IMR-90 (cell line): ENCODE measurements around the gene NAV2. TPM values are rescaled to one million over a fixed set of nuclear protein-coding genes. Genes with fewer than 3 reads are reported as not detected.

Experiments
- ATAC-seq: fragments of 200-7000 bp; cut with Tn5 transposase; 2 replicates; pipeline ENCODE4 v1.9.1; 2020; ENCODE audit warnings: low read depth, mild to moderate bottlenecking, moderate library complexity
- BruUV-seq: library from RNA; stranded (reverse); fragments of 400-500 nt; replicated peaks from 2 replicates; lab custom pipeline; 2021; lab: Mats Ljungman, UMichigan
- CTCF ChIA-PET: fragments of 300-600 bp; formaldehyde crosslinking; extraction: SDS; loops from one replicate; lab custom pipeline; 2021; ENCODE audit warnings: antibody characterized with exemption; lab: Yijun Ruan, JAX
- POLR2A ChIA-PET: fragments of 300-600 bp; sonication (Branson Sonifier 250); formaldehyde crosslinking; loops from one replicate; lab custom pipeline; 2022; ENCODE audit warnings: antibody characterized with exemption; ENCODE audit not compliant: unreplicated experiment; lab: Charles Lee
- DNase-seq: peaks from one replicate; pipeline ENCODE4 v3.0.0; 2013
- H2AFZ ChIP-seq: replicated peaks from 2 replicates; pipeline ENCODE3; 2013; ENCODE audit warnings: low read length, mild to moderate bottlenecking; ENCODE audit not compliant: poor library complexity
- H2AK5ac ChIP-seq: 2 replicates; pipeline ENCODE4 v1.6.1; 2013; ENCODE audit warnings: low read depth, low read length, inconsistent platforms
- H2AK9ac ChIP-seq: replicated peaks from 2 replicates; pipeline ENCODE3; 2013; ENCODE audit warnings: mild to moderate bottlenecking, low read depth, low read length, moderate library complexity; ENCODE audit not compliant: poor library complexity
- H2BK120ac ChIP-seq: 2 replicates; pipeline ENCODE4 v1.6.1; 2013; ENCODE audit warnings: low read depth, low read length, inconsistent platforms
- H2BK15ac ChIP-seq: 3 replicates; pipeline ENCODE4 v1.6.1; 2013; ENCODE audit warnings: low read depth, low read length, inconsistent platforms
- H2BK20ac ChIP-seq: 2 replicates; pipeline ENCODE4 v1.6.1; 2013; ENCODE audit warnings: low read depth, mild to moderate bottlenecking, inconsistent platforms, low read length, moderate library complexity
- H2BK5ac ChIP-seq: 2 replicates; pipeline ENCODE4 v1.6.1; 2013; ENCODE audit warnings: mild to moderate bottlenecking, low read depth, low read length, inconsistent platforms; ENCODE audit not compliant: poor library complexity, severe bottlenecking
- H3K14ac ChIP-seq: replicated peaks from 2 replicates; pipeline ENCODE4 v1.6.1; 2013; ENCODE audit warnings: low read depth, low read length, inconsistent platforms
- H3K18ac ChIP-seq: 2 replicates; pipeline ENCODE4 v1.6.1; 2013; ENCODE audit warnings: low read depth, low read length, control low read depth
- H3K23ac ChIP-seq: 2 replicates; pipeline ENCODE4 v1.6.1; 2013; ENCODE audit warnings: low read depth, low read length, inconsistent platforms
- H3K27ac ChIP-seq: 2 replicates; pipeline ENCODE4 v1.5.1; 2013; ENCODE audit warnings: mild to moderate bottlenecking, control low read depth, low read length; ENCODE audit not compliant: insufficient read depth
- H3K27me3 ChIP-seq: 2 replicates; pipeline ENCODE4 v1.6.1; 2013; ENCODE audit warnings: low read length; ENCODE audit not compliant: control insufficient read depth, insufficient read depth
- H3K36me3 ChIP-seq: 2 replicates; pipeline ENCODE4 v1.6.1; 2013; ENCODE audit warnings: low read length, mixed read lengths; ENCODE audit not compliant: control insufficient read depth, insufficient read depth
- H3K4ac ChIP-seq: 2 replicates; pipeline ENCODE4 v1.6.1; 2013; ENCODE audit warnings: low read depth, low read length, inconsistent platforms
- H3K4me1 ChIP-seq: 2 replicates; pipeline ENCODE4 v1.6.1; 2013; ENCODE audit warnings: low read length, mixed read lengths; ENCODE audit not compliant: control insufficient read depth, insufficient read depth
- H3K4me2 ChIP-seq: 2 replicates; pipeline ENCODE4 v1.6.1; 2013; ENCODE audit warnings: low read depth, mild to moderate bottlenecking, control low read depth, low read length, moderate library complexity
- H3K4me3 ChIP-seq: 2 replicates; pipeline ENCODE4 v1.5.1; 2013; ENCODE audit warnings: low read depth, mild to moderate bottlenecking, control low read depth, low read length, moderate library complexity; ENCODE audit not compliant: insufficient read depth
- H3K56ac ChIP-seq: 2 replicates; pipeline ENCODE4 v1.6.1; 2013; ENCODE audit warnings: low read length, inconsistent platforms; ENCODE audit not compliant: insufficient read depth; ENCODE audit errors: extremely low read depth
- H3K79me1 ChIP-seq, 2 experiments: 2 replicates each; pipeline ENCODE4 v1.6.1; 2013; ENCODE audit warnings: low read length in 2 of 2, inconsistent platforms in 1 of 2, low read depth in 1 of 2
- H3K9ac ChIP-seq: 2 replicates; pipeline ENCODE4 v1.6.1; 2013; ENCODE audit warnings: low read depth, low read length, control low read depth
- H3K9me1 ChIP-seq: 2 replicates; pipeline ENCODE4 v1.6.1; 2013; ENCODE audit warnings: low read length, inconsistent platforms; ENCODE audit not compliant: insufficient read depth
- H3K9me3 ChIP-seq: 2 replicates; pipeline ENCODE4 v1.6.1; 2013; ENCODE audit warnings: low read length; ENCODE audit not compliant: control insufficient read depth, insufficient read depth
- H4K20me1 ChIP-seq: 2 replicates; pipeline ENCODE4 v1.6.1; 2013; ENCODE audit warnings: low read length, inconsistent platforms; ENCODE audit not compliant: insufficient read depth
- H4K5ac ChIP-seq: 2 replicates; pipeline ENCODE4 v1.6.1; 2013; ENCODE audit warnings: mild to moderate bottlenecking, low read depth, low read length, control low read depth
- H4K8ac ChIP-seq, 2 experiments: 2 replicates each; pipeline ENCODE4 v1.6.1; 2013; ENCODE audit warnings: low read depth in 2 of 2, low read length in 2 of 2, control low read depth in 1 of 2, inconsistent platforms in 1 of 2
- H4K91ac ChIP-seq: 2 replicates; pipeline ENCODE4 v1.6.1; 2013; ENCODE audit warnings: low read depth, low read length, inconsistent platforms; ENCODE audit not compliant: insufficient read depth
- BHLHE40 ChIP-seq: fragments of 150-350 bp; IDR thresholded peaks from 2 replicates; pipeline ENCODE4 v1.6.1; 2016; ENCODE audit warnings: mild to moderate bottlenecking, low read depth, low read length
- MAFK ChIP-seq: IDR thresholded peaks from 2 replicates; pipeline ENCODE4 v1.6.1; 2012; ENCODE audit warnings: low read depth, low read length, improper control_type of control experiment
- MAZ ChIP-seq: IDR thresholded peaks from 2 replicates; pipeline ENCODE4 v1.6.1; 2012; ENCODE audit warnings: low read depth, mild to moderate bottlenecking, low read length, improper control_type of control experiment, moderate library complexity, borderline replicate concordance
- MXI1 ChIP-seq: IDR thresholded peaks from 2 replicates; pipeline ENCODE4 v1.6.1; 2012; ENCODE audit warnings: low read depth, mild to moderate bottlenecking, low read length, moderate library complexity, borderline replicate concordance
- WGBS, 2 experiments: methylation state at CpG; one replicate each; pipeline versions ENCODE4 v1.1.5 to v1.1.7; 2013; ENCODE audit warnings: missing lambda C conversion rate in 2 of 2; ENCODE audit not compliant: insufficient read length in 1 of 2; ENCODE audit errors: extremely low coverage in 2 of 2; 5-methylcytosine and 5-hydroxymethylcytosine counted together
- dilution Hi-C: fragments of 300-500 bp; cut with HindIII; formaldehyde crosslinking; loops from one replicate; pipeline ENCODE4 v1.14.3; 2018; ENCODE audit warnings: low sequenced_read_pairs; ENCODE audit not compliant: unreplicated experiment
- in situ Hi-C: fragments of 300-500 bp; cut with MboI; formaldehyde crosslinking; loops from 3 replicates; pipeline ENCODE4 v1.14.3; 2019; ENCODE audit warnings: low sequenced_read_pairs, inconsistent platforms, mixed read lengths
- intact Hi-C: fragments of 100-400 bp; cut with micrococcal nuclease; formaldehyde crosslinking; loops from 2 replicates; pipeline ENCODE4 v1.10.0; 2022
- polyA plus RNA-seq, 3 experiments: library from polyadenylated mRNA; depleted of rRNA; stranded (reverse); fragments of >200 nt; gene quantifications; 2 replicates each; pipeline ENCODE4 v1.2.3, GENCODE V29; 2012; ENCODE audit warnings: low replicate concordance in 1 of 3
- total RNA-seq: library from RNA; depleted of rRNA; stranded (reverse); fragments of >200 nt; gene quantifications from 2 replicates; pipeline ENCODE4 v1.2.3, GENCODE V29; 2012

The NAV2 gene
- total and polyA plus RNA-seq, 2 of the 4 experiments (the other 2 are of a cell fraction): 4.5 to 12.6 TPM

GRCh38 chr11:20050551-20051333, 338.1 kb downstream of the NAV2 start:
- dilution Hi-C loops: no loop called here
- no peak overlapping the region for H3K9ac ChIP-seq

More at GRCh38 chr11:20050551-20051333, 338.1 kb downstream of the NAV2 start:
- Histone ChIP-seq H3K18ac (peak overlapping the region; percentile 28), H4K91ac (peak overlapping the region; percentile 29; the same call in 1 of the 2 replicates), H3K4me3 (no peak overlapping the region), H2BK15ac (no peak overlapping the region), H3K36me3 (peaks cover 19% of the 10 kb centered on the region), H2BK120ac (peak overlapping the region; percentile 47), H2BK20ac (peak overlapping the region; percentile 24; the same call in 1 of the 2 replicates), H2AFZ (no peak overlapping the region), H3K27ac (no peak overlapping the region), H3K4me1 (peaks cover 13% of the 10 kb centered on the region), H2AK9ac (no peak overlapping the region), H2BK5ac (no peak overlapping the region), H4K20me1 (0 out of 2 replicates have a peak, but pooled peaks cover 4% of the 10 kb centered on the region), H3K27me3 (no peaks in the 10 kb centered on the region), H3K9me3 (no peaks in the 10 kb centered on the region), H3K79me1 (peaks cover 4 to 7% of the 10 kb centered on the region in 2 experiments; a peak in 2 of 4 replicates), H3K23ac (no peak overlapping the region), H3K4me2 (no peak overlapping the region), H3K4ac (peak overlapping the region; percentile 22), H3K9me1 (peaks cover 24% of the 10 kb centered on the region; the same call in 1 of the 2 replicates), H3K14ac (peak overlapping the region; percentile 30; the same call in 1 of the 2 replicates), H4K5ac (peak overlapping the region; percentile 25; the same call in 1 of the 2 replicates), H3K56ac (no peak overlapping the region), H4K8ac (peak overlapping the region in 1 of 2 experiments; percentile 77; a peak in 2 of 4 replicates), H2AK5ac (no peak overlapping the region)
- no TSS peak for BruUV-seq
- CTCF ChIA-PET: interaction anchor here (0.6 to 1.2 kb wide), 3 partner anchors 82 to 1127 kb away, joined by 3 read pairs; no protein-coding TSS in a partner anchor
- ATAC-seq (peak; percentile 28), DNase-seq (no peak)
- 100% methylated on average over 2 of the region's 9 CpGs; no CpG with 5 or more reads in 1 of the 2 experiments for WGBS, 2 experiments
- POLR2A ChIA-PET: interaction anchor here (0.5 kb wide), 1 partner anchor 56 kb away, joined by 17 read pairs; no protein-coding TSS in a partner anchor
- intact Hi-C loops (no loop called here), in situ Hi-C loops (no loop called here)
- TF ChIP-seq BHLHE40 (no peak), MAZ (no peak), MXI1 (no peak), MAFK (no peak)
